Globus pallidus (tissue), 1 donor: ENCODE results near the gene UTY.

ENCODE experiments used
- DNase-seq: peaks from one replicate; pipeline ENCODE4 v3.0.0-alpha.2; 2015; ENCODE audit warnings: low spot score

UTY gene

DNA sequence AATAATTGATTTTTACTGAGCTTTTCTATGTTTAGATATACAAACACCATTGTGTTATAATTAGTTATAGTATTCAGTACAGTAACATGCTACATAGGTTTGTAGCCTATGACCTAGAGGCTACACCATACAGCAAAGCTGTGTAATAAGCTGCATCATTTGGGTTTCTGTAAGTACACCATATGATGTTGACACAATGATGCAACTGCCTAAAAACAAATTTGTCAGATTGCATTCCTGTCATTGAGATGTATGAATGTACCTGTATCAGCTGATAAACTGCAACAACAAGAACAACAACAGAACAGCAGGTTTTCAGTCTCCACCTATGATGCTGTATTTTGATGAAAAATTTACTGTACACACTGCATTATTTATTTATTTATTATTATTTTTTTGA is 64.3 kb downstream of the UTY start:
- no peak for DNase-seq

DNA sequence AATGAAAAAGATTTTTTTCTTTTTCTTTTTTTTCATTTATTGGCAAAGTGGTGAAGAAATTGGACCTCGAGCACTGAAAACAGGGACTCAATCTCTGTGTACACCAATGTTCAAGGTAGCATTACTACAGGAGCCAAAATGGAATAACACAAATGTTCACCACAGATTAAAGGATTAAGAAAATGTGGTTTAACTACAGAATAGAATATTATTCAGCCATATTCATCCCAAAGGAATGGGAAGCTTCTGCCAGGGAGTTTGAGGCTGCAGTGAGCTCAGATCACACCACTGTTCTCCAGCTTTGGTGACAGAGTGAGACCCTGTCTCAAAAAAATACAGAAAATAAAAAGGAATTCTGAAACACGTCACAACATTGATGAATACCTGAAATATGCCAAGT is 81.0 kb downstream of the UTY start:
- no peak for DNase-seq

DNA sequence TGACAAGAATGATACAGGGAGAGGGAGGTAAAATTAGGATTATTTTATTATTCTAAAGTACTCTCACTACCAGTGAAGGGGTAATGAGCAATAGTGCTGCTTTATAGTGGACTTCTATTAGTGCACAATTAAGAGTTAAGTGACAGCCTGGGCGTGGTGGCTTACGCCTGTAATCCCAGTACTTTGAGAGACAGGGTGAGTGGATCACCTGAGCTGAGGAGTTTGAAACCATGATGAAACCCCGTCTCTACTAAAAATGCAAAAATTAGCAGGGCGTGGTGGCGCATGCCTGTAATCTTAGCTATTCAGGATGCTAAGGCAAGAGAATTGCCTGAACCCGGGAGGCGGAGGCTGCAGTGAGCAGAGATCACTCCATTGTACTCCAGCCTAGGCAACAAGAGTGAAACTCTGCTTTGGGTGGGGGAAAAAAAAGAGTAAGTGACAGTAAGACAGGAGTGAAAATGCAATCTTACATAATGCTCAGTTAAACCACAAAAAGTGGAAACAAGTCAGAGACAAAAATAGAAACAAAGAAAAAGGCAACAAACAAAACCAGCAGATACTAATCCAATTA is 98.6 kb downstream of the UTY start:
- no peak for DNase-seq

DNA sequence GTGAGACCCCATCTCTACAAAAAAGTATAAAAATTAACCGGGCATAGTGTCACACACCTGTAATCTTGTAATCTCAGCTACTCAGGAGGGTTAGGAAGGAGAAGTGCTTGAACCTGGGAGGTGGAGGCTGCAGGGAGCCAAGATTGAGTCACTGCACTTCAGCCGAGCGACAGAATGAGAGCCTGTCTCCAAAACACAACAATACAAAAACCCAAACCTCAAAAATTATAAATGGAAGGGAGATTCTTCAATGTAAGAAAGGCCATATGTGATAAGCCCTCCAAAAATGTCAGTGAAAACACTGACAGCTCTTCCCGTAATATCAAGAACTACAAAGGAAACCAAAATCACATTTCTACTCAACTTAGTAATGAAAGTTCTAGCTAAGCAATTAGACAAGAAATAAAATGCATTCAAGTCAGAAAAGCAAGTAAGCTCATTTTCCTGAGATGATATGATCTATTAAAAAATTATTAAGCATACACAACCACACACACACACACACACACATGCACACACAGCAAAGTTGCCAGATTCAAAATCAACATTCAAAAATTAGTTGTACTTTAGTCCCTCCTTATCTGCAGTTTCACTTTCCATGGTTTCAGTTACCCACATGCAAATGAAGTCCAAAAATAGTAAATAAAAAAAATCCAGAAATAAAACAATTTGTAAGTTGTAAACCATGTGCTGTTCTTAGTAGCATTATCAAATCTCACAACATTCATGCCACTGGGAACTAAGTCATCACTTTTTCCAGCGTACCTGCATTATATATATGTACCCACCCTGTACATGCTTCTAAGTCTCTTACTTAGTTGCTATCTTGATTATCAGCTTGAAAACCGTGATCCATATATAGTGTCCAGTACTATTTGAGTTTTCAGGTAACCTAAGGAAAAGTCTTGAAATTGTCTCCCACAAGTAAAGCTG is 108.7 kb downstream of the UTY start:
- no peak for DNase-seq

DNA sequence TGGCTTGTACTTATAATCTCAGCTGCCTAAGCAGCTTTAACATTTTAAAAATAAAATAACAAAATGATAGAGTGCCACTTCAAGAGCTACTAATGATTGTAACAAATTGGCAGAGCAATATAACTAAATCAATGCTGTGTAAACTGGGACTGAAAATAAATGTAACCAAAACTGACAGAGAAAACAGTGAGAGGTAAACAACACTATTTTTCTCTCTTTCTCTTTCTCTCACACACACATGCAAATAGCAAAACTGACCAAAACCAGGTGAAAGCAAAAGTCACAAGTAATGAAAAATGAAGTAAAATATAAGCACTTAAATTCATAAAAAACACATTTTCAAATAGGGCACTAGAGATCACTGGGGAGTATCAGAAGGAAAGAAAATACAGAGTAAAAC is 109.6 kb downstream of the UTY start:
- DNase-seq: no peak

DNA sequence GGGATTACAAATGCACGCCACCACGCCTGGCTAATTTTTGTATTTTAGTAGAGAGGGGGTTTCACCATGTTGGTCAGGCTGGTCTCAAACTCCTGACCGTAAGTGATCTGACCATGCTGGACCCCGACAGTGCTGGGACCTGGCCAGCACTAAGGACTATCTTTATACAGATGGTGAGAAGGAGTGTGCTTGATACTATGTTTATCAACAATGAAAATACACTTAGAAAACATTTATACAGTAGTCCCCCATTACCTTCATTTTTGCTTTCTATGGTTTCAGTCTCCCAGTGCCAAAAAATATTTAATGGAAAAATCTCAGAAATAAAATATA is 111.4 kb downstream of the UTY start:
- DNase-seq: no peak

DNA sequence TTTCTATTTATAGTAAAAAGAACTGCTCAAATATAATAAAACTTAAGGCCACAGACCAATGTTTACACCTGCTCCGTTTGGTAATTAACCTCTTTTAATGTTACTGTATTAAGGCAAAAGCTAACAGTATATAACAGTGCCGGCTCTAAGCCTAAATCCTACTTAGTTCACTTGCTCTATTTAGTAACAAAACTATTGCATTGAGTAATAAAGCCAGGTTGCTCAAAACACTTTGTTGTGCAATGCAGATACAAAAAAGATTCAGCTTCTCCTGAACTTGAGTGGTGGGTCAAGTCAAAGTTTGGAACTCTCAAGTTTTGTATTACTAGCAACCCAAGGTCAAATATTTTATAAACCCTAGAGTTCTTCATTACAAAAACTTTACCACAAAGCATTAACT is 116.2 kb downstream of the UTY start:
- DNase-seq: no peak

DNA sequence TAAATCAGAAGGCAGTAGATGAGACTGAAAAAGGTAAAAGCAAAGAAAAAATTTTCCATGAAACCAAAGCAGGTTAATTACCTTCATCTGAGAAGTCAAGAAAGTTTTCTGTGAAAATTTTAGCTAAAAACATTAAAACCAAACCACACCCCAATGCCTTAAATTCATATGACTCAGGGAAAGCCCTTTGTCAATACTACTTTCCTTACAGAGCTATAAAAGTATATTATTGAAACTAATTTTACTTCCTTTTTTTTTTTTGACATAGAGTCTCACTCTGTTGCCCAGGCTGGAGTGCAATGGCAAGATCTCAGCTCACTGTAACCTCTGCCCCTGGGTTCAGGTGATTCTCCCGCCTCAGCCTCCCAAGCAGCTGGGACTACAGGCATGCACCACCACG is 117.2 kb downstream of the UTY start:
- DNase-seq: no peak

DNA sequence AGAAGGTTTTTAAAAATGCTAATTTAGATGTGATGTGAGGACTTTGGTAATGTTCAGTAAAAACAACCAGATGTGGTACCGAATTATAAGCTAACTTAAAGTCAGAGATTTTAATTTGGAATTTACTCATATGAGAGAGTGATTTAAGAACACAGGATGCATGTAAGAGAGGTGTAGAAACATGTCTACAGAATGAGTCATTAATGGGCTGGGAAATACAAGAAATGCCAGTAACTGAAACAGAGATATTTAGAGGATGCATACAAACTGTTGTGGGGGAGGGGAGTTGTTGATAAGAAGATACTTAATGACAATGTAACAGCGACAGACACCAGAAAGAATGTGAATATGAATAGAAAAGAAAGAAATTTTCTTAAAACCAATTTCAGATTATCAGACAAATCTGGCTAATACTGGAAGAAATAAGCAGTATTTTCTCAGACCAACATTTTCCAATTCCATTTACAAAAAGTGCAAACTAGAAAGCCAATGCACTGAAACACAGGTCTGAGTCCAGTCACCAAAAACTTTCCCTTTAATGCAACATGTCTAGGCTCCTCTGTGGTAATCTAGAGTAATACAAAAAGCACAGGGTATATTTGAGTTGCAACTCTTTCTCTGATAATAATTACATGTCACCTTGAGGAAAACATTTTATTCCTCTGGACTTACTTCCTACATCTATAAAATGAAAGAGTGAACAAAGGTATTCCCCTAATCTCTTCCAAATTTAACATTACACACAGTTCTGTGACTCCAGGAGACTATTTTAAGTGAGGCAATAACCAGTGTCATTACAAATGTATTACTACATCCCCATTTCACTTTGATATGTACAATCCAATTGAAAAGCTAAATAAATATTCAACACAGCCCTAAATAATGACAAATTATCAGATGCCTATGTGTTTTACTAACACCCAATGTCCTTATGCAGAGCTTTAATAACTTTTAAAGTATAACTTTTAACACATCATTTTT is 117.9 kb downstream of the UTY start:
- no peak for DNase-seq

DNA sequence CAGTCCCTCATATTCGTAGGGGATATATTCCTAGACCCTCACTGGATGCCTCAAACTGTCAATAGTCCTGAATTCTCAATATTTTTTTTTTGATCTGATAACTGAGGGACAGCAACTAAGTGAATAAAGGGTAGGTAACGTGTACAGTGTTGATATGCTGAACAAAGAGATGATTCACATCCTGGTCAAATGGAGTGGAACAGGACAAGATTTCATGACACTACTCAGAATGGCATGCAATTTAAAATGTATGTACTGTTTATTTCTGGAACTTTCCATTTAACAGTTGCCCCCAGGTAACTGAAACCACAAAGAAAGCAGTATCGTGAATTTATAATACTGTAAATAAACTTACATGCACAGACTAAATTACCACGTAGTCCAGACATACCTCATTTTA is 128.4 kb downstream of the UTY start:
- DNase-seq: no peak

DNA sequence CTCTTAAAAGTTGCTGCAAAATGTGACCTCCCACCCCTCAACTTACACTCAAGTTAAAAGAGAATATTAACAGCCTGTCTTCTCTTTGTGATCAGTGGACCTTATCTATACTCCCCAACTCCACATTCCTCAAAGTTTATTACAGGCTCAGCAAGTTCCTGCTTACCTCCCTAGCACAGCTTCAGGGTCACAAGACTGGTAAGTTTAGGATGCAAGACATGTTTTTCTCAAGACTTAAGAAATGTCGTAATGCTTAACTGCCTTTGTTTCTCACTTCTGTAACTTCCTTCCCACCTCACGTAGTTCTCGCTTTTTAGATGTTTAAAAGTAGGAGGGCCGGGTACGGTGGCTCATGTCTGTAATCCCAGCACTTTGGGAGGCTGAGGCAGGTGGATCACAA is 132.7 kb downstream of the UTY start:
- DNase-seq: no peak

DNA sequence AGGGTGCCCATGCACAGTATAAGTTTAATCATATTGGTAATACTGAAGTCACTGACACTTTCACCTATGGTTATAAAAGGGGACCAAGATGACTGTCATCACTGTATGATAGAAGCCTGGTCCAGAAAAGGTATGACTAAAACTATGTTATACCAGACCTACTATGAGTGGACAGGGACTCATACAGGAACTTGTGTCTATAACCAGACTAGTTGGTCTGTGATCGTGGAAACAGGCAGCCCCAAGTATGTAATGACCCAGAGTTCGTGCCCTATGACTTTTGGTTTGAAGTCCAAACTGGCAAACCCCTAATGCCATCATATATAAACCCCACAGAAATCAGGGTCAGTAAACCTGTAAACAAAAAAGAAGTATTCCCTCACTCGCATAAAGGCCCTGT is 134.3 kb downstream of the UTY start:
- DNase-seq: no peak

DNA sequence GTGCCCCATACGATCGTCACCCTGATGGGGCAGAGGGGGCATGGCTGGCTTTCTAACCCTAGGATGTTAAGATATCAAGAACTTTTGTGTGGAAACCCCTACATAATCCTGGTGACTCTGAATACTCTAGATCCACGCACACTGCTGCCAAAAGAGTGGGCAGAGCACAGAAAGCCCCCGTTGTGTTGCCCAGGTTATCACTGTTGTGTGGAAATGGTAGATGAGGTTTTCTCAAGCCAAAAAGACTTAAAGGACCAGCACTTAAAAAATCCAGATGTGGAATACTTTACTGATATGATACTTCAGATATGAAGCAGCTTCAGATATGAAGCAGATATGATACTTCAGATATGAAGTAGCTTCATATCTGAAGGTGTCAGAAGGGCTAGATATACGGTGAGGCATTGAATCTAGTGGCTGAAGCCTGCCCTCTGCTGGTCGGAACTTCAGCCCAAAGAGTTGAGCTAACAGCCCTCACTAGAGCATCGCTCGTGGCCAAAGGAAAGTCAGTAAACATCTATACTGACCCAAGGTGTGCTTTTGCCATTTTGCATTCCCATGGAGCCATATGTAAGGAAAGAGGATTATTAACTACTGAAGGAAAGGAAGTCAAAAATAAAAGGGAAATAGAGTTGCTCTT is 136.4 kb downstream of the UTY start:
- peak; percentile 49 for DNase-seq

DNA sequence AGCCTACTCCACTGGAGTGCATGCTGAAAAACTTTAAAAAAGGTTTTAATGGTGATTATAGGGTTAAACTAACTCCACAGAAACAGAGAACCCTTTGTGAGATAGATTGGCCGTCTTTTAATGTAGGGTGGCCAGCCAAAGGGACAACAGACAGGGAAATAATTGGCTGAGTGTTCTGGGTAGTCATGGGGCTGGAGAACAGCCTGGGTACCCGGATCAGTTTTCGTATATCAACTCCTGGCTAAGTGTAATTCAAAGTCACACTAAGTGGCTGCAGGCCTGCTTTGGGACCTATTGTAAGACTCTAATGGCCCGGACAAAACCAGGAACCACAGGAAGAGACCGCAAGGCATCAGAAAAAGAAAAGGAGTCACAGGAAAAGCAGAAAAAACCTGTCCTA is 139.9 kb downstream of the UTY start:
- DNase-seq: peak; percentile 85

DNA sequence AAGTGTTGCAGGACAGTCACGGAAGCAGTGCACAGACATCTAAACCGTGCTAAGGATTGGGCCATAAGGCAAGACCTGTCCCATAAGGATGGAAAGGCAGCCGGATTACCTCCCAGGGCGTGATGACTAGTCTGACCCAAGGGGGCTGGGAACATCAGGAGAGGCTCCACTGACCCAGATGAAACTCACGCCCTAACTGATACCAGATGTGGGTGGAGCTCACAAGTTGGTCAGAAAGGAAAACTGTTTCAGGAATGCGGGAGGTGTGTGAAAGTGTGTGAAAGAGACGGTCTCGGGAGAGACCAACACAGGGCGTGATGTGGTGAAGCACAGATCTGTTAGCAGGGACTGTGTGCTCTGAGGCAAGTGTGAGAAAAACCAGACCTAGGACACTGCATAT is 140.5 kb downstream of the UTY start:
- no peak for DNase-seq

DNA sequence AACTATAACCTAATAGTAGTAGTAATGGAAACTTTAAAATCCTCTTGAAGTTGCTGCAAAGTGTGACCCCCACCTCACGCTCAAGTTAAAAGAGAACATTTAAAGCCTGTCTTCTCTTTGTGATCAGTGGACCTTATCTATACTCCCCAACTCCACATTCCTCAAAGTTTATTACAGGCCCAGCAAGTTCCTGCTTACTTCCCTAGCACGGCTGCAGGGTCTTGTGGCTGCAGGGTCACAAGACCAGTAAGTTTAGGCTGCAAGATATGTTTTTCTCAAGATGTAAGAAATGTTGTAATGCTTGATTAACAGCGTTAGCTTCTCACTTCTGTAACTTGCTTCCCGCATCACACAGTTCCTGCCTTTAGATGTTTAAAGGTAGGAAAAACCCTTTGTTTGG is 141.1 kb downstream of the UTY start:
- no peak for DNase-seq

DNA sequence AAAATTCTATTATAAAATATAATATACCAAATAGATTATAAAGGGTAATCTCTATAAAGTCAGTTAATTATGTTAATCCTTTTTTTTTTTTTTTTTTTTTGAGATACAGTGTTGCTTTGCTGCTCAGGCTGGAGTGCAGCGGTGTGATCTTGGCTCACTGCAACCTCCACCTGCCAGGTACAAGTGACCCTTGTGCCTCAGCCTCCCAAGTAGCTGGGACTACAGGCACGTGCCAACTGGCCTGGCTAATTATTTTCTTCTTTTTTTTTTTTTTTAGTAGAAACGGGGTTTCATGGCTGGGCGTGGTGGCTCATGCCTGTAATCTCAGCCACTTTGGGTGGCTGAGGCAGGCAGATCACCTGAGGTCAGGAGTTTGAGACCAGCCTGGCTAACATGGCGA is 141.9 kb downstream of the UTY start:
- DNase-seq: no peak

DNA sequence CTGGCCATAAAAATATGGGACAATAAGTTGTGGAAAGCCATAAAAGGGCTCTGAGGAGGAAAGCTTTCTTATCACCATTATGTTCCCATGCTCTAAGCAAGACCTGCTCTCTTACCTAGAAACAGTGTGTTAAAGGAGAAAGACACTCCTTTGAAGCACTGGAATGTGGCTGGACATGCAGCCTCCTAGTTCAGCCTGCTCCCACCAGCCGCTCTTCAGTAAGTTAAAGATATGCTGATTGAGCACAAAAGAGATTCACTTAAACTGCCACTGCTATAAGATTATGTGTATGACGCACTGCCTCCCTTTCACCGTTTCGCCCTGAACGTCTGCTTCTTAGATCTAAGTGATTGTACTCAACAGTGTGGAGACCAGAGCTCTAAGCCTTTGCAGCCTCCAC is 146.0 kb downstream of the UTY start:
- no peak for DNase-seq

DNA sequence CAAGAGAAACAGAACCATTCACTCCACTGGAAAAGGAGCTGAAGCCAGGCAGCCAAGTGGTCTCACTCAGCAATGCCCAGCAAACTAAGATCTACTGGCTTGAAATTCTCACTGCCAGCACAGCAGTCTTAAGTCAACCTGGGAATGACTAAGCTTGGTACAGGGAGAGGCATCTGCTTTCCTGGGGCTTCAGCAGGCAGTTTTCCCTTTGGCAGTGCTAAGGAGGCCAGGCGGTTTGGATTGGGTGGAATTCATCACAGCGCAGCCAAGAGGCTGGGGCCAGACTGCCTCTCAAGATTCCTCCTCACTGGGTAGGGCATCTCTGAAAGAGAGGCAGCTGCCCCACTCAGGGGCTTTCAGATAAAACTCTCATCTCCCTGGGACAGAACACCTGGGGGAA is 149.2 kb downstream of the UTY start:
- no peak for DNase-seq

DNA sequence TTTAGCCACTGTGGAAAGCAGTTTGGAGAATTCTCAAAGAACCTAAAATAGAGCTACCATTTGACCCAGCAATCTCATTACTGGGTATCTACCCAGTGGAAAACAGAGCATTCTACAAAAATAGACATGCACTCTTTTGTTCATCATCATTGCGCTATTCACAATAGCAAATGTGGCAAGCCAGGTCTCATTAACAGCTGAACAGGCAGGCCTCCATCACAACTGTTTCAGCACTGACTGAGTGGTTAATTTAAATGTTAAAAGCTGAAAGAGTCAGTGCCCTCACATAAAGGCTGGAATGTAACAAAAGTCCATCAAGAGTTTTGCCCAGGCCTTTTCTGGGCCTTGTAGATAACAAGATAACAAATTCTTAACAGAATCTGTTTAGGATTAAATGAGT is 166.9 kb downstream of the UTY start:
- DNase-seq: no peak

DNA sequence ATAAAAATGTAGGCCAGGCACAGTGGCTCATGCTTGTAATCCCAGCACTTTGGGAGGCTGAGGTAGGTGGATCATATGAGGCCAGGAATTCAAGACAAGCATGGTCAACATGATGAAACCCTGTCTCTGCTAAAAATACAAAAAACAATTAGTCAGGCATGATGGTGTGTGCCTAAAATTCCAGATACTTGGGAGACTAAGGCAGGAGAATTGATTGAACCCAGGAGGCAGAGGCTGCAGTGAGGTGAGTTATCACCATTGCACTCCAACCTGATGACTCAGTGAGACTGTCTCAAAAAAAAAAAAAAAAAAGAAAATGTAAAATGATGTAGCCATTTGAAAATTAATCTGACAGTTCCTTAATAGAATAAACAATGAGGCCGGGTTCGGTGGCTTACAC is 171.9 kb downstream of the UTY start:
- no peak for DNase-seq

DNA sequence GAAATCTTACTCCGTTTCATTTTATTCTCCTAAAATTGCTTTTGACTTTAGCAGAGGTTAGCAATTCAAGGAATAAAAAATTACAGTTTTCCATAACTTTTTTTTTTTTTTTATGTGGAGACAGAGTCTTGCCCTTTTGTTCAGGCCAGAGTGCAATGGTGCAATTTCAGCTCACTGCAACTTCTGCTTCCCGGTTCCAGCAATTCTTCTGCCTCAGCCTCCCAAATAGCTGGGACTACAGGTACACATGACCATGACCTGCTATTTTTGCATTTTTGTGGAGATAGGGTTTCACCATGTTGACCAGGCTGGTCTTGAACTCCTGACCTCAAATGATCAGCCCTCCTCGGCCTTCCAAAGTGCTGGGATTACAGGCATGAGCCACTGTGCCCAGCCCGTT is 179.0 kb downstream of the UTY start:
- DNase-seq: no peak
